A673 (cell line): ENCODE measurements around the gene SCN10A.

Source experiments
- CTCF ChIP-seq: fragments of 300-800, 200-600 bp; sonication (generic); conservative IDR thresholded peaks from 2 replicates; pipeline ENCODE4 v1.5.1; 2017; ENCODE audit warnings: low read depth, mild to moderate bottlenecking, antibody characterized with exemption, low read length, moderate library complexity, mixed read lengths
- EZH2 ChIP-seq: fragments of 200-600 bp; sonication (generic); IDR thresholded peaks from 2 replicates; pipeline ENCODE4 v1.6.1; 2017; ENCODE audit warnings: borderline replicate concordance, low read depth, mild to moderate bottlenecking, mixed read lengths, antibody characterized with exemption, low read length; ENCODE audit not compliant: poor library complexity, severe bottlenecking

DNA sequence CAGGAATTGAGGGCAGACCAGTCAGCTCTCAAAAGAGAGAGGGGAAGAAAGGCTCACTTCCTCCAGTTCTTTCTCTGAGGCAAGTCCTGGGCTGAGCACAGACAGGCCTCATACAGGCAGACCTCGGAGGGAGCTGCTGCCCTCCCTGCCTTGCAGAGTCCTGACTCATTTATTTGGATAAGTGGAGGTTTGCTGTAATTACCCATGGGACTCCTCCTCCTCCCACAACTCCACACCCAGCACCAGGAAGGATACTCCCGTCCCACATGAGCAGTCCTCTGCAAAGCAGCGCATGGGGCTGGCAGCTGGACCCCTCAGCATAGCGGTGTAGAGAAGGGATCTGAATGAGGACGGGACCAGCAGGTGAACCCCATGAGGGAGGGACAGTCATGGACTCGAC is 13.4 kb upstream of the SCN10A start:
- TF ChIP-seq CTCF (no peak), EZH2 (no peak)
